NCI-H2227 (cell line): ENCODE measurements around the gene STX4.
"Not testable (repeated sequence)": the region's sequence is repeated elsewhere in the genome, so short reads cannot be mapped to it uniquely, and the experiment has no call there.

ENCODE experiments used
- DNase-seq: peaks from one replicate; lab custom pipeline; 2025; ENCODE audit not compliant: unreplicated experiment; lab: John Stamatoyannopoulos, UW

STX4 gene

GRCh38 chr16:31017756-31018155 lies 15.6 kb upstream of the STX4 start:
- not testable (repeated sequence) for DNase-seq

GRCh38 chr16:31020536-31020935 lies 12.8 kb upstream of the STX4 start:
- DNase-seq = no peak

- no peak for DNase-seq
Measured at GRCh38 chr16:31022544-31023251, 10.7 kb upstream of the STX4 start.

- no peak for DNase-seq
Measured at GRCh38 chr16:31023252-31023602, 10.1 kb upstream of the STX4 start.

- no peak for DNase-seq
Measured at GRCh38 chr16:31023627-31024226, 9.6 kb upstream of the STX4 start.

DNA sequence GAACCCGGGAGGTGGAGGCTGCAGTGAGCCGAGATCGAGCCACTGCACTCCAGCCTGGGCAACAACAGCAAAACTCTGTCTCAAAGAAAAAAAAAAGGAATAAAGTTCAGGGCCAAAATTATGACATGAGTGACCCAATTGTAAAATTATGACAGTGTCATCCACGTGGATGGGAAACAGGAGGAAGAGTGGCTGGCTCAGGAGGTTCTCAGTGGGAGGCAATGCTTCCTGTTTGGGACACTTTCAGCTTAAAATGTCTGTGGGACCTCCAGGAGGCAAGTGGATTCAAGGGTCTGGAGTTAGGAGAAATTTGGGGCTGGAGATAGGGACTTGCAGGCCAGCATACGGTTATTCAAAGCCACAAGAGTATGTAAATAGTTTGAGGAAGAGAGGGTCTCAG lies 8.0 kb upstream of the STX4 start:
- no peak for DNase-seq

GRCh38 chr16:31029272-31029671 lies 4.1 kb upstream of the STX4 start:
- DNase-seq = no peak

GRCh38 chr16:31031276-31031675 lies 2.1 kb upstream of the STX4 start:
- no peak for DNase-seq

- peak; percentile 91 for DNase-seq
Measured at GRCh38 chr16:31033709-31034492, 543 bp downstream of the STX4 start.

GRCh38 chr16:31036691-31037090 lies 3.3 kb downstream of the STX4 start:
- no peak for DNase-seq

DNA sequence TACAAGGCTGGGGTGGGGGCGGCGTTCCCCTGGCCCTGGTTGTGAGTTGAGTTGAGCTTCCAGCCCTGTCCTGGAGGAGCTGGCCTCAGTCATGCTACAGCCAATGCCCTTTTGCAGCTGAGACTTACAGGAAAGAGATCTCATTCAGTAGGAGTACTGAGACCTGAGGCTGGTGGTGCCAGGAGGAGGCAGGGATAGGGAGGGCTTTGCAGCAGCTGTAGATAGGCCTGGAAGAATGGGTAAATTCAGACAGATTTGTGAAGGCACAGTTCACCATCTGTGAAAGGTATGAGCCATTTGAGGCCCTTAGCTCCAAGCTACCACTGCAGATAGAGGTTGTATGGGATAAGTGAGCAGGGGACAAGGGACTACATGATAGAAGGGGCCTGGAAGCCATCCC lies 5.6 kb downstream of the STX4 start:
- DNase-seq = no peak

- DNase-seq = no peak
Measured at GRCh38 chr16:31042866-31043265, 9.5 kb downstream of the STX4 start.

DNA sequence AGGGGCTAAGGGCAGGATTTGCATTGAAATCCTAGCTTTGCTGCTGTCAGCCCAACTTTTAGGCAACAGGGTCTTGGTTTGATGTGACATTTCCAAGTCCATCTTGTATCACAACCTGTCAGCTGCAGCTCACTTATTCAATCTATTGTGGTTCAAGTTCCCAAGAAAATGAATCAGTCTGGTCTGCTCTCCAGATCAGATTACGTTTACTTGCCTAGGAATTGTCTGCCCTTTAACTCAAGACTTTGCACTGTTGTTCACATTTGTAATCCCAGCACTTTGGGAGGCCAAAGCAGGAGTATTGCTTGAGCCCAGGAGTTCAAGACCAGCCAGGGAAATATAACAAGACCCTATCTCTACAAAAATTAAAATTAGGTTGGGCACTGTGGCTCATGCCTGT lies 10.0 kb downstream of the STX4 start:
- DNase-seq = no peak

GRCh38 chr16:31043898-31044481 lies 10.6 kb downstream of the STX4 start:
- DNase-seq = no peak

GRCh38 chr16:31050280-31051030 lies 17.1 kb downstream of the STX4 start:
- no peak for DNase-seq

- DNase-seq = no peak
Measured at GRCh38 chr16:31052114-31052513, 18.8 kb downstream of the STX4 start.

DNA sequence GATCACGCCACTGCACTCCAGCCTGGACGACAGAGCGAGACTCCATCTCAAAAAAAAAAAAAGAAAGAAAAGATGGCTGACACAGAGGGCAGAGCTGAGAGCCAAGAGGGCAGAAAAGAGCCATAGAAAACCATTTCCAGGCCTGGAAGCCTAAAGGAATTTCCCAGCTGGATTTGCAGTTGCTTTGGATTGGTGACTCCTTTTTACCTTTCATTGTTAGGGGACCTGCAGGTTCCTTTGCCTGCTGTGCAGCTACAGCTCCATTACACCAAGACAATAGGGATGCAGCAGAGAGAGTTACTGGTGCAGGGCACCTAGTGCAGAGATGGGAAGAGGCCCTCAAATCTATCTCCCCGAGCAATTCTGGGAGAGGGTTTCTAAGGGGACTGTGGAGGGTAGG lies 22.3 kb downstream of the STX4 start:
- no peak for DNase-seq

DNA sequence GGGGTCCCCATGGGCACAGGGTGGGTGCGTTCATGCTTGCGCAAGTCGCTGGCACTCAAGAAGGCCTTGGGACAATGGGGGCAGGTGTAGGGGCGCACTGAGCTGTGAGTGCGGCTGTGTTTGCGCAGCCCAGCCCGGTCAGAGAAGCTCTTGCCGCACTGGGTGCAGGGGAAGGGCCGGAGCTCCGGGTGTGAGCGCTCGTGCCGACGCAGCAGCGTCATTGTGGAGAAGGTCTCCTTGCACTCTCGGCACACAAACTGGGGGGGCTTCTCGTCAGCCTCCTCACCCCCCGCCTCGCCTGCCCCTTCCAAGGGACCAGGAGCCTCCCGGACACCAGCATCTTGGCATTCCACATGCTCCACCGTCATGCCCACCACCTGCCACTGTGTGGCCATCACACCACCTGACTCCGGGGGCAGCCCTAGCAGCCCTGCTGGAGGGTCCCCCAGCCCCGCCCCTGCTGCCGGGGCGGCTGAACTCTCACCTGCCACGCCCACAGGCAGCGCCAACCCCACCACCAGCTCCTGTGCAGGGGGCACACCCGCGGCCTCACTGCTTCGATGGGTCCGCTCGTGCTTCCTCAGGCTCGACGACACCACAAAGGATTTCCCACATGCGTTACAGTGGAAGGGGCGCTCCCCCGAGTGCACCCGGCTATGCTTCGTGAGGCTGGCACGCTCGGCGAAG lies 27.9 kb downstream of the STX4 start:
- DNase-seq = no peak

DNA sequence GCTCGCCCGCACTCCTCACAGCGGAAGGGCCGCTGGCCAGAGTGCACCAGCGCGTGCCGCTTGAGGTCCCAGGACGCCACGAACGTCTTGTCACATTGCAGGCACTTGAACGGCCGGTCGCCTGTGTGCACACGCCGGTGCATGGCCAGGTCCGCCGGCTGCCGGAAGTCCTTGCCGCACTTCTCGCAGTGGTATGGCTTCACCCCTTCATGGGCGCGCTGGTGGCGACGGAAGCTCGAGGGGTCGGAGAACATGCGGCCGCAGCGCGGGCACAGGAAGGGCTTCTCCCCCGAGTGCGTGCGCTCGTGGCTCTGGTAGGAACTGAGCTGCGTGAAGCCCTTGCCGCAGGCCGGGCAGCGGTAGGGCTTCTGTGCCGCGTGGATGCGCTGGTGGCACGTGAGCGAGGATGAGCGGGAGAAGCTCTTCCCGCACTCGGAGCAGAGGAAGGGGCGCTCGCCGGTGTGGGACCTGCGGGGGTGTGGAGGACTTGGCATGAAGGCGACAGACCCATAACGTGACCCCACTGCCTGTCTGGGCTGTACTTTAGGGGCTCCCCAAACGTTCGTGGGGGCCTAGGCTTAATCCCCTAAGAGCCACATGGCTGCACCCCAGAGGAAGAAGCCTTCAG lies 28.6 kb downstream of the STX4 start:
- no peak for DNase-seq

DNA sequence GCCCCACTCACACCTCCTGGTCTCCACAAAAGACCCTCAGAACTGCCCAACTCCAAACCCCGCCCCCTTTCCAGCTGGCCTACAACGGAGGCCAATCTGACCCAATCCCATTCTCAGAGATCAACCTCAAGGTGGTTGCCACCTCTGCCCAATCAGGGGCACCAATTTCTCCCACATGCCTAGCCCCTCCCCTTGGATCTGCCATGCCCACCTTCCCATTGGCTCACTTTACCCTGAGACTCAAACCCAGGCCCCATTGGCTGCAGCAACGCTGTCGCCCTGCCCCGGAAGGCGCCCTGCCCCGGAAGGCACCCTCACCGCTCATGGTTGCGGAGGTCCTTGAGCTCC lies 30.1 kb downstream of the STX4 start:
- DNase-seq = no peak
